SK-N-SH (cell line): Measurements from ENCODE around the gene KCNJ4. TPM values are rescaled to one million over a fixed set of nuclear protein-coding genes. Genes with fewer than 3 reads are reported as not detected.

Experiments
- CTCF ChIA-PET: fragments of 300-600, 350-600 bp; formaldehyde crosslinking; extraction: SDS; loops from one replicate; lab custom pipeline; 2021; lab: Yijun Ruan, JAX
- POLR2A ChIA-PET: fragments of 350-600 bp; sonication (Branson Sonifier 250); formaldehyde crosslinking; extraction: SDS; loops from one replicate; lab custom pipeline; 2020; ENCODE audit warnings: antibody characterized with exemption, inconsistent platforms; lab: Yijun Ruan, JAX
- DNase-seq: peaks from one replicate; pipeline ENCODE4 v3.0.0; 2012
- H2AFZ ChIP-seq: fragments of 200-600 bp; sonication (generic); 2 replicates; pipeline ENCODE4 v1.8.1; 2016; ENCODE audit warnings: antibody characterized with exemption, mild to moderate bottlenecking, low read depth
- H3F3A ChIP-seq: fragments of 200-600 bp; sonication (generic); replicated peaks from 2 replicates; pipeline ENCODE3; 2016; ENCODE audit warnings: antibody characterized with exemption, mild to moderate bottlenecking; ENCODE audit not compliant: insufficient read depth
- H3K27ac ChIP-seq, 2 experiments: fragments of 200-500 bp in 1 of 2; fragments of 200-600 bp in 1 of 2; sonication (Bioruptor generic) in 1 of 2; sonication (generic), shearing (Covaris generic) in 1 of 2; 2 replicates each; pipeline versions ENCODE4 v1.5.1 to v1.6.1; 2014 to 2016; ENCODE audit warnings: low read depth in 2 of 2, inconsistent platforms in 1 of 2, low read length in 1 of 2, mild to moderate bottlenecking in 1 of 2, mixed read lengths in 1 of 2
- H3K27me3 ChIP-seq: fragments of 200-600 bp; sonication (generic), shearing (Covaris generic); 2 replicates; pipeline ENCODE4 v1.6.1; 2016; ENCODE audit warnings: mixed run types; ENCODE audit not compliant: insufficient read depth
- H3K36me3 ChIP-seq, 2 experiments: fragments of 200-500 bp in 1 of 2; fragments of 200-600 bp in 1 of 2; sonication (Bioruptor generic) in 1 of 2; sonication (generic) in 1 of 2; replicated peaks in 1 of 2; 2 replicates each; pipeline versions ENCODE3 to v1.5.1; 2014 to 2016; ENCODE audit warnings: low read length in 1 of 2, mild to moderate bottlenecking in 1 of 2; ENCODE audit not compliant: insufficient read depth in 2 of 2, control insufficient read depth in 1 of 2
- H3K4me1 ChIP-seq, 2 experiments: fragments of 200-500 bp in 1 of 2; fragments of 200-600 bp in 1 of 2; sonication (Bioruptor generic) in 1 of 2; sonication (generic), shearing (Covaris generic) in 1 of 2; 2 replicates each; pipeline versions ENCODE4 v1.5.1 to v1.6.1; 2014 to 2016; ENCODE audit warnings: low read depth in 1 of 2, low read length in 1 of 2, mixed run types in 1 of 2; ENCODE audit not compliant: insufficient read depth in 2 of 2, control insufficient read depth in 1 of 2
- H3K4me2 ChIP-seq: fragments of 200-600 bp; sonication (generic), shearing (Covaris generic); 2 replicates; pipeline ENCODE4 v1.6.1; 2017; ENCODE audit warnings: mixed run types
- H3K4me3 ChIP-seq, 2 experiments: fragments of 200-500 bp in 1 of 2; fragments of 200-600 bp in 1 of 2; sonication (Bioruptor generic) in 1 of 2; sonication (generic), shearing (Covaris generic) in 1 of 2; 2 replicates each; pipeline versions ENCODE4 v1.5.1 to v1.8.1; 2014 to 2016; ENCODE audit warnings: low read depth in 2 of 2, inconsistent platforms in 1 of 2, low read length in 1 of 2, mild to moderate bottlenecking in 1 of 2, mixed read lengths in 1 of 2, moderate library complexity in 1 of 2
- H3K79me2 ChIP-seq: fragments of 200-600 bp; sonication (generic); 2 replicates; pipeline ENCODE4 v1.8.1; 2017; ENCODE audit warnings: mild to moderate bottlenecking; ENCODE audit not compliant: insufficient read depth
- H3K9ac ChIP-seq: fragments of 200-600 bp; sonication (generic); 2 replicates; pipeline ENCODE4 v1.6.1; 2017; ENCODE audit warnings: mixed run types
- H3K9me2 ChIP-seq: fragments of 200-600 bp; sonication (generic); 2 replicates; pipeline ENCODE4 v1.6.1; 2017; ENCODE audit warnings: mixed run types
- H3K9me3 ChIP-seq: fragments of 200-600 bp; sonication (generic); 2 replicates; pipeline ENCODE4 v1.6.1; 2017; ENCODE audit warnings: mixed run types, mild to moderate bottlenecking, moderate library complexity
- H4K20me1 ChIP-seq: fragments of 200-600 bp; sonication (generic); 2 replicates; pipeline ENCODE4 v1.6.1; 2017; ENCODE audit warnings: mild to moderate bottlenecking, mixed run types; ENCODE audit not compliant: insufficient read depth
- GATA2 ChIP-seq: sonication (generic); formaldehyde crosslinking; IDR thresholded peaks from 2 replicates; pipeline ENCODE4 v1.5.0; 2020; ENCODE audit warnings: mild to moderate bottlenecking, missing genetic modification reagents
- IRF3 ChIP-seq: fragments of 150-350 bp; IDR thresholded peaks from 2 replicates; pipeline ENCODE4 v1.6.1; 2016; ENCODE audit warnings: mild to moderate bottlenecking, low read depth, low read length
- MEF2A ChIP-seq: IDR thresholded peaks from 2 replicates; pipeline ENCODE4 v1.4.0; 2012; ENCODE audit warnings: low read depth, borderline replicate concordance
- NFIC ChIP-seq: IDR thresholded peaks from 2 replicates; pipeline ENCODE4 v1.4.0; 2012; ENCODE audit warnings: borderline replicate concordance
- PBX3 ChIP-seq: IDR thresholded peaks from 2 replicates; pipeline ENCODE4; 2012
- RAD21 ChIP-seq: IDR thresholded peaks from 2 replicates; pipeline ENCODE4 v1.6.1; 2012; ENCODE audit warnings: mild to moderate bottlenecking, low read length
- RCOR1 ChIP-seq: fragments of 150-350 bp; IDR thresholded peaks from 2 replicates; pipeline ENCODE4 v1.6.1; 2017; ENCODE audit warnings: antibody characterized with exemption, low read length
- SIN3A ChIP-seq: IDR thresholded peaks from 2 replicates; pipeline ENCODE4 v1.6.1; 2012; ENCODE audit warnings: low read depth, mild to moderate bottlenecking, low read length, moderate library complexity, borderline replicate concordance
- TEAD4 ChIP-seq: IDR thresholded peaks from 2 replicates; pipeline ENCODE4 v1.4.0; 2012; ENCODE audit warnings: mild to moderate bottlenecking, borderline replicate concordance; ENCODE audit not compliant: insufficient read depth
- WGBS: methylation state at CpG from one replicate; pipeline ENCODE4 v1.1.6; 2017; ENCODE audit warnings: low lambda C conversion rate; 5-methylcytosine and 5-hydroxymethylcytosine counted together
- polyA plus RNA-seq, 3 experiments: library from polyadenylated mRNA; depleted of rRNA; stranded (reverse); fragments of >200 nt; gene quantifications; 2 replicates each; pipeline ENCODE4 v1.2.3, GENCODE V29; 2012
- TF ChIP-seq, protein P1 (sequence below): IDR thresholded peaks from 2 replicates; pipeline ENCODE4 v1.6.1; 2012; ENCODE audit warnings: mild to moderate bottlenecking, low read depth, low read length, moderate library complexity
- TF ChIP-seq, protein P2 (sequence below): IDR thresholded peaks from 2 replicates; pipeline ENCODE4 v1.4.0; 2012; ENCODE audit warnings: low read depth, borderline replicate concordance
- TF ChIP-seq, protein P3 (sequence below): IDR thresholded peaks from 2 replicates; pipeline ENCODE4 v1.4.0; 2012; ENCODE audit warnings: low read depth, borderline replicate concordance

KCNJ4 gene
- polyA plus RNA-seq, 1 of the 3 experiments (the other 2 are of a cell fraction), result not detected

GRCh38 chr22:38501797-38502672 lies 47.0 kb upstream of the KCNJ4 start (continued):
- TF ChIP-seq, protein P1, sequence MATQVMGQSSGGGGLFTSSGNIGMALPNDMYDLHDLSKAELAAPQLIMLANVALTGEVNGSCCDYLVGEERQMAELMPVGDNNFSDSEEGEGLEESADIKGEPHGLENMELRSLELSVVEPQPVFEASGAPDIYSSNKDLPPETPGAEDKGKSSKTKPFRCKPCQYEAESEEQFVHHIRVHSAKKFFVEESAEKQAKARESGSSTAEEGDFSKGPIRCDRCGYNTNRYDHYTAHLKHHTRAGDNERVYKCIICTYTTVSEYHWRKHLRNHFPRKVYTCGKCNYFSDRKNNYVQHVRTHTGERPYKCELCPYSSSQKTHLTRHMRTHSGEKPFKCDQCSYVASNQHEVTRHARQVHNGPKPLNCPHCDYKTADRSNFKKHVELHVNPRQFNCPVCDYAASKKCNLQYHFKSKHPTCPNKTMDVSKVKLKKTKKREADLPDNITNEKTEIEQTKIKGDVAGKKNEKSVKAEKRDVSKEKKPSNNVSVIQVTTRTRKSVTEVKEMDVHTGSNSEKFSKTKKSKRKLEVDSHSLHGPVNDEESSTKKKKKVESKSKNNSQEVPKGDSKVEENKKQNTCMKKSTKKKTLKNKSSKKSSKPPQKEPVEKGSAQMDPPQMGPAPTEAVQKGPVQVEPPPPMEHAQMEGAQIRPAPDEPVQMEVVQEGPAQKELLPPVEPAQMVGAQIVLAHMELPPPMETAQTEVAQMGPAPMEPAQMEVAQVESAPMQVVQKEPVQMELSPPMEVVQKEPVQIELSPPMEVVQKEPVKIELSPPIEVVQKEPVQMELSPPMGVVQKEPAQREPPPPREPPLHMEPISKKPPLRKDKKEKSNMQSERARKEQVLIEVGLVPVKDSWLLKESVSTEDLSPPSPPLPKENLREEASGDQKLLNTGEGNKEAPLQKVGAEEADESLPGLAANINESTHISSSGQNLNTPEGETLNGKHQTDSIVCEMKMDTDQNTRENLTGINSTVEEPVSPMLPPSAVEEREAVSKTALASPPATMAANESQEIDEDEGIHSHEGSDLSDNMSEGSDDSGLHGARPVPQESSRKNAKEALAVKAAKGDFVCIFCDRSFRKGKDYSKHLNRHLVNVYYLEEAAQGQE, result no peak

DNA sequence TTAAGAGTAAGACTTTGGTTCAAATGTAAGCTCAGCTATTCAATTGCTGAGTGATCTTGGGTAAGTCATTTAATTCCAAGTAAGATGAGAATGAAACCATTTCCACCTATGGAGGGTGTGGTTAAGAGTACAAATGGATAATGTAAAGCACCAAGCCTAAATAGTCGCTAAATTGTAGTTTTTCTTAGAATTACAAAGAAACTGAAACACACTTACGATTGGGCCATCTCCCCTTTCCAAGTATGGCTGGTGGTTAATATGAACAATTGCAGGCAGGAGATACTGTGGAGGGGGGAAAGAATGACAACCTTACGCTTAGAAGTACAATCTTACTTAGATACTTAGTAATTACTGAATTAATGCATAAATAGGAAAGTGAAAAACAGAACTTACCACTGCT lies 42.9 kb upstream of the KCNJ4 start:
- H3K4me2 ChIP-seq, result no peak overlapping the region
- H3K27me3 ChIP-seq, result no peaks in the 10 kb centered on the region
- H3K79me2 ChIP-seq, result peaks cover 84% of the 10 kb centered on the region
- POLR2A ChIA-PET, result no interaction called here
- CTCF ChIA-PET, result no interaction called here
- DNase-seq, result no peak
- H3K9me3 ChIP-seq, result no peaks in the 10 kb centered on the region
- H3K36me3 ChIP-seq, result peaks cover 59% of the 10 kb centered on the region in 2 experiments
- 100% methylated on average over 3 of the region's 3 CpGs for WGBS
- peaks cover 5% of the 10 kb centered on the region for H3F3A ChIP-seq
- no peak overlapping the region for H3K27ac ChIP-seq
- no peak overlapping the region for H2AFZ ChIP-seq
- no peaks in the 10 kb centered on the region for H3K9me2 ChIP-seq
- H4K20me1 ChIP-seq, result peaks cover 82% of the 10 kb centered on the region
- no peak for TF ChIP-seq IRF3
- no peak for TF ChIP-seq NFIC
- no peak for TF ChIP-seq SIN3A
- TF ChIP-seq GATA2 (CRISPR knock-in tag), result no peak
- TF ChIP-seq, protein P2, sequence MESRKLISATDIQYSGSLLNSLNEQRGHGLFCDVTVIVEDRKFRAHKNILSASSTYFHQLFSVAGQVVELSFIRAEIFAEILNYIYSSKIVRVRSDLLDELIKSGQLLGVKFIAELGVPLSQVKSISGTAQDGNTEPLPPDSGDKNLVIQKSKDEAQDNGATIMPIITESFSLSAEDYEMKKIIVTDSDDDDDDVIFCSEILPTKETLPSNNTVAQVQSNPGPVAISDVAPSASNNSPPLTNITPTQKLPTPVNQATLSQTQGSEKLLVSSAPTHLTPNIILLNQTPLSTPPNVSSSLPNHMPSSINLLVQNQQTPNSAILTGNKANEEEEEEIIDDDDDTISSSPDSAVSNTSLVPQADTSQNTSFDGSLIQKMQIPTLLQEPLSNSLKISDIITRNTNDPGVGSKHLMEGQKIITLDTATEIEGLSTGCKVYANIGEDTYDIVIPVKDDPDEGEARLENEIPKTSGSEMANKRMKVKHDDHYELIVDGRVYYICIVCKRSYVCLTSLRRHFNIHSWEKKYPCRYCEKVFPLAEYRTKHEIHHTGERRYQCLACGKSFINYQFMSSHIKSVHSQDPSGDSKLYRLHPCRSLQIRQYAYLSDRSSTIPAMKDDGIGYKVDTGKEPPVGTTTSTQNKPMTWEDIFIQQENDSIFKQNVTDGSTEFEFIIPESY, result no peak
- TF ChIP-seq PBX3, result no peak
- no peak for TF ChIP-seq MEF2A
- TF ChIP-seq, protein P3, sequence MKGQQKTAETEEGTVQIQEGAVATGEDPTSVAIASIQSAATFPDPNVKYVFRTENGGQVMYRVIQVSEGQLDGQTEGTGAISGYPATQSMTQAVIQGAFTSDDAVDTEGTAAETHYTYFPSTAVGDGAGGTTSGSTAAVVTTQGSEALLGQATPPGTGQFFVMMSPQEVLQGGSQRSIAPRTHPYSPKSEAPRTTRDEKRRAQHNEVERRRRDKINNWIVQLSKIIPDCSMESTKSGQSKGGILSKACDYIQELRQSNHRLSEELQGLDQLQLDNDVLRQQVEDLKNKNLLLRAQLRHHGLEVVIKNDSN, result no peak
- no peak for TF ChIP-seq TEAD4
- no peak for TF ChIP-seq RCOR1
- no peak for TF ChIP-seq RAD21
- H3K4me1 ChIP-seq, result peaks cover 0 to 16% of the 10 kb centered on the region in 2 experiments; a peak in 3 of 4 replicates
- H3K9ac ChIP-seq, result no peak overlapping the region
- no peak overlapping the region for H3K4me3 ChIP-seq
